GM18907 (cell line): Measurements from ENCODE around the gene SLC6A19.

Source experiments
- ATAC-seq: cut with Tn5 transposase; IDR thresholded peaks from one replicate; pipeline ENCODE4 v1.9.1; 2021; ENCODE audit warnings: mild to moderate bottlenecking, moderate library complexity; ENCODE audit not compliant: unreplicated experiment

SLC6A19 gene

DNA sequence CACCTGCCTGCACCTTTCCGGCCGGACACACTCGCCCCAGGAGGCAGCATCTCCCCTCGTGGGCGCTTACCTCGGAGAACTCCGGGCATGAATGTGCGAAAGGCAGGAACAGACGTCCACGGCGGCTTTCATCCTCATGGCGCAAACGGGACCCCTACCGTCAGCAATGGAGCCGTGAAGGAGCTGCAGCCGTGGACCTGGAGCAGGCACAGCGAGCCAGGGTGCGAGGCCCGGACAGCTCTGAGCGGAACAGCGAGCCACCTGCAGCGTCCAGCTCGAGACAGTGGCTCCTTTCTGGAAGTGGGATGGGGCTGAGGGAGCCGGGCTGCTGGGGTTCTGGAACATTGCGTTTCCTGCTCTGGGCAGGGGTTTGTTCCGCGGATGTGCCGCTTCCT lies 7.8 kb upstream of the SLC6A19 start:
- ATAC-seq, result no peak

DNA sequence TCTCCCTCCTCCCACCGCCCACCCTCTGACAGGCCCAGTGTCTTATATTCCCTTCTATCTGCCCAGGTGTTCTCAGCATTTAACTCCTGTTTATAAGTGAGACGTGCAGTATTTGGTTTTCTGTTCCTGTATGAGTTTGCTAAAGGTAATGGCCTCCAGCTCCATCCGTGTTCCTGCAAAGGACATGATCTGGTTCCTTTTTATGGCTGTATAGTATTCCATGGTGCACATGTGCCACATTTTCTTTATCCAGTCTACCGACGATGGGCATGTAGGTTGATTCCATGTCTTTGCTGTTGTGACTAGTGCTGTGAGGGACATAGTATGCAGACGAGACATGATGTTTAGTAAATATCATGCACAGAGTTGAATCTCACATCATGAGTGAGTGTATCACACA lies 7.0 kb upstream of the SLC6A19 start:
- ATAC-seq, result no peak

DNA sequence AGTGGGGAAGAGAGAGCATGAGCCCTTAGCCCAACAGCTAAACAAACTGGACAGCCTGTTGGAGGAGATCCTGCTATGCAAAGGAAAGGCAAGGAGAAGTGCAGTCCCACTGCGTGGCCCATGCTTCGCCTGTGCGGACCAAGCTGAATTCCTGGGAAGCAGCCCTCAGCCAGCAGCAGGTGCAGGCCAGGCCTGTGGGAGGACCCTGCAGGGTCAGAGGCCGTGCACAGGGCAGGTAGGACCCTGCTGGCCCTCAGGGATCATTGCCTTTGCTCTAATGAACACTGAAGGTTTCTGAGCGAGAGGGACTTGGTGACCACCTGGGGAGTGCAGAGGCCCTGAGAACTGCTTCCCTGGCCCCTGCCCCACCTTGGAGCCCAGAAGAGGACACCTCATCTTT lies 6.0 kb upstream of the SLC6A19 start:
- no peak for ATAC-seq

DNA sequence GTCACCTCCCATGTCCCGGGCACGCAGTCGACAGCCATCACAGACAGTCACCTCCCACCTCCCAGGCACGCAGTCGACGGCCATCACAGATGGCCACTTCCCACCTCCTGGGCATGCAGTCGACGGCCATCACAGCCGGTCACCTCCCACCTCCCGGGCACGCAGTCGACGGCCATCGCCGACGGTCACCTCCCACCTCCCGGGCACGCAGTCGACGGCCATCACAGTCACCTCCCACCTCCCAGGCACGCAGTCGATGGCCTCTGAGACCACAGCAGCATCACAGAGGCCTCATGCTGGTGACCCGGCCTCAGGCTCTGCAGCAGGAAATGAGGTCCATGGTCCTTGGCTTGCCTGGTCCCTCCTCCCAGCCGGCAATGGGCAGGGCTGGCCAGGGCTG lies 5.5 kb upstream of the SLC6A19 start:
- ATAC-seq, result no peak

DNA sequence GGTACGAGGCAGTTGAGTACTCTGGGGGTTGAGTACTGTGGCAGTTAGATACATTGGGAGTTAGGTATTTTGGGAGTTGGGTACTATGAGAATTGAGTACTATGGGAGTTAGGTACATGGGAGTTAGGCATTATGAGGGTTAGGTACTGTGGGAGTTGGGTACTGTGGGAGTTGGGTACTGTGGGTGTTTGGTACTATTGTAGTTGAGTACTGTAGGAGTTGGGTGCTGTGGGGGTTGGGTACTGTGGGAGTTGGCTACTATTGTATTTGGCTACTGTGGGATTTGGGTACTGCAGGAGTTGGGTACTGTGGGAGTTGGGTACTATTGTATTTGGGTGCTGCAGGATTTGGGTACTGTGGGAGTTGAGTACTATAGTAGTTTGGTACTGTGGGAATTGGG lies 4.8 kb upstream of the SLC6A19 start:
- no peak for ATAC-seq

DNA sequence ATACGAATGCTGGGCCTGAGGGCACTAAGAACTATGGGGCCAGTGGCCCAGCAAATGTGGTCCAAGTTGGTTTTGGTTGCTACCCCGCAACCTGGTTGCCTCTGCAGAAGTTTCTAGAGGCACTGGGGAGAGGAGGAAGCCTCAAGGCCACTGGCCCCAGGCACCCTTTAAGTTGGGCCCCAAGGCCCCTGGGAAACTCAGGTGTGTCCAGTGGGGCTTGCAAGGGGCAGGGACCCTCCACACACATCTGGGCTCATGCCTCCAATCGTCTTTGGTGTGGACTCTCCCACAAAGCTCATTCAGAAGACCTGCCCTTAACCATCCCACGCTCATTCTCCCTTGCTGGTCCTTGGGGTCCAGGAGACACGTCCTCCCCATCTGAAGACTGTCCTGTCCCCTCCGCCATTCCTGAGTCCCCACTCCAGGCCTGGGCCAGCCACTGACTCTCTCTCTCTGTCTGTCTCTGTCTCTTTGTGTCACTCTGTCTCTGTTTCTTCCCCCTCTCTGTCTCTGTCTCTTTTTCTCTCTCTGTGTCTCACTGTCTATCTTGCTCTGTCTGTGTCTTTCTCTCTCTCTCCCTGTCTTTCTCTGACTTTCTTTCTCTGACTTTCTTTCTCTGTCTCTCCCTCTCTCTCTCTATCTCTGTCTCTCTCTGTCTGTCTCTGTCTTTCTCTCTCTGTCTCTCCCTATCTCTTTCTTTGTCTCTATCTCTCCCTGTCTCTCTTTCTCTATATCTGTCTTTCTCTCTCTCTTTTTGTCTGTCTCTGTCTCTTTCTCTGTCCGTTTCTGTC lies 3.3 kb upstream of the SLC6A19 start:
- ATAC-seq, result no peak

DNA sequence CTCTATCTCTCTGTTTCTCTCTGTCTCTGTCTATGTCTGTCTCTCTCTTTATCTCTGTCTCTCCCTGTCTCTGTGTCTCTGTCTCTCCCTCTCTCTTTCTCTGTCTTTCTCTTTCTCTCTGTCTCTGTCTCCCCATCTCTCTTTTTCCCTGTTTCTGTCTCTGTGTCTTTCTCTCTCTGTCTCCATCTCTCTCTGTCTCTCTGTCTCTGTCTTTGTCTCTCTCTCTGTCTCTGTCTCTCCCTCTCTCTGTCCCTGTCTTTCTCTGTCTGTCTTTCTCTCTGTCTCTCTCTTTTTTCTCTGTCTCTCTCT lies 2.1 kb upstream of the SLC6A19 start:
- no peak for ATAC-seq

DNA sequence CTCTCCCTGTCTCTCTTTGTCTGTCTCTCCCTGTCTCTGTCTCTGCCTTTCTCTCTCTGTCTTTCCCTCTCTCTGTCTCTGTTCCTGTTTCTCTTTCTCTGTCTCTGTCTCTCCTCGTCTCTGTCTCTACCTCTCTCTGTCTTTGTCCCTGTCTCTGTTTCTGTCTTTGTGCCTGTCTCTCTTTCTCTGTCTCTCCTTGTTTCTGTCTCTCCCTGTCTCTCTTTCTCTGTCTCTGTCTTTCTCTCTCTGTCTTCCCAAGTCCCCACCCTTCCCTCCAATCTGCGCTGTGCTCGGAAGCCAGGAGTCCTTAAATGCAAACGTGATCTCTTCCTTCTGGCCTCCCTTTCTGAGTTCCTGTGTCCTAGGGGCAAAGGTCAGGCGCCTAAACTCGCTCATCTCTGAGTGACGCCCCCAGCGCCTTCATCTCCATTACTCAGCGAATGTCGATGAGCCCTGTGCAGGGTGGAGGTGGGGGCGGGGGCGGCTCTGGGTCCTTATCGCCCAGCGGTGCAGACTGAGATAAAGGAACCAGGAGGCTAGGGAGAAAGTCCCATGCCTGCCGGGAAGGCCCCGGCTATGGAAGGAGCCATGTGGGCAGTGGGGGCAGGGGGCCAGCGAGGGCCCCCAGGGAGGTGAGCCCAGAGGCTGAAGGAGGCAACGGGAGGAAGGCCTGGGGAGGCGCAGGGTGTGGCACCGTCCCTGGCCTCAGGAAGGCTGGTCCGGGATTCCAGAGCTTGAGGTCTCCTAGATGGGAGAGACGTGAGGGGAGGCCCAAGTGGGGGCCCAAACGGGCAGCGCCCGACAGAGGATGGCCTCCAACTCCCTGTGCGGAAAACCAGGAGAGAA lies 1.5 kb upstream of the SLC6A19 start:
- no peak for ATAC-seq

DNA sequence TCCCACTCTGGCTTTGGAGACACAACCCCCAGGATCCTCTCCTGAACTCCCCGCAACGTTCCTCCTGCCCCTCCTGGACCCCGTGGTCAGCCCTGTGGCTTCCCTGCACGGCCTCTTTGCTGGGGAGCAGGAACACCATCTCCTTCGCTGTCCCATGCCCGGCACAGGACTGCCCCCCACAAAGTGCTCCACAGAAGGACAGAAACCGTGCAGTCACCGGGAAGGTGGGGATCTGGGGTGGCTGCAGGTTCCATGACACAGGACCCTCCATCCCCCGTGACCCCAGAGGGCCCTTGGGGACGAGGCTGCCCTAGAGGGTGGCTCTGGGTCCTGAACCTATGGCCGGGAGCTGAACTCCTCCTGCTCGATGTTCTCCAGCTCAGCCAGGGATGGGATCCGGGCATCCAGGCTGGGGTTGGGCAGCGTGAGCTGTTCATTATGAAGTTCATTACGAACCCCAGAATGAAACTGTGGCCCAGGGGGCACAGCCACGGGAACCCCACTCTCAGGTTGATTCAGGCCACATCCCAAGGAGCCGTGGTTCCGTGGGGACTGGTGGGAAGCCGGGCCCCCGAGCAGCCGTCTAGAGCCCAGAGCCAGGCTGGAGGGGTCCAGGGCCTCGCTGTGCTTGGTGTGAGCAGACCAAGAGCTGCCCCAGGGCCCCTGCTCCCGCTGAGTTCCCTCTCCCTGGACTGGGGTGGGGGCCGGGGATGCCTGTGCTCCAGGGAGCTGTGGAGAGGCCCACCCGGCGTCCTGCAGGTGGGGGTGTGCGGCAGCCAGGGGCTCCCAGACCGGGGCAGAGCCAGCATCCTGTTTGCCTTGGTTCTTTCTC lies 684 bp upstream of the SLC6A19 start:
- no peak for ATAC-seq

DNA sequence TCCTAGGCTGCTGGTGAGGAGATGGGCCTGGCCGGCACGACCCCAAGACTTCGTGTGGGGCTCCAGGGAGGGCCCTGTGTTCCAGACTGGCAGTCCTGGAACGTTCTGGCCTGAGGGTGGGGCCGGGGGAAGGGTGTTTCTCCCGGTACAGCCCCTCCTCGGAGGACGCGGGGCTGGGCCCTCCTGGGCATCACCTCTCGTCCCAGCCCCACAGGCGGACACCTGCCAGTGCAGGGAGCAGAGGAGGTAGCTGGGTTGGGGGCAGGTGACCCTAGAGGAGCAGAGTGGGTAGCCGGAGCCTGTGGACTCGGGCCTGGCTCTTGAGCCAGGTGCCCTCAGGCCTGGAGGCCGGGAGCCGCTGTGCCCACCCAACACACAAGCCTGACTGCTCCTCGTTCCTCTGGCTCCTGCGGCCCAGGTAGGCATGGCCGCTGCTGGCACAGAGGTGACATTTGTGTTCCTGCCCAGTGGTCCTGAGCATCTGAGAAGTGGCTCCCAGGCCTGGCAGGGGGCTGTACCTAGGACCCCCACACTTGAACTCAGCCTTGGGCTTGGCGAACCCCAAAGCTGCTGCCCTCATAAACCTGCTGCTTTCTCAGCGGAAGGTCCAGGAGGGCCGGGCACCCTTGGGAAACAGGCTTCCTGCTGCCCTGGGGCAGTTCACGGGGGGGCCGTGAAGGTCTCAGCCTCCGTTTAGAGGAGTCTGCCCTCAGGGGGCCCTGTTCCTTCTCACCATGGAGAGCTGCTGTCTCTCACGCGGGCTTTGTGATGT lies 817 bp downstream of the SLC6A19 start:
- no peak for ATAC-seq

DNA sequence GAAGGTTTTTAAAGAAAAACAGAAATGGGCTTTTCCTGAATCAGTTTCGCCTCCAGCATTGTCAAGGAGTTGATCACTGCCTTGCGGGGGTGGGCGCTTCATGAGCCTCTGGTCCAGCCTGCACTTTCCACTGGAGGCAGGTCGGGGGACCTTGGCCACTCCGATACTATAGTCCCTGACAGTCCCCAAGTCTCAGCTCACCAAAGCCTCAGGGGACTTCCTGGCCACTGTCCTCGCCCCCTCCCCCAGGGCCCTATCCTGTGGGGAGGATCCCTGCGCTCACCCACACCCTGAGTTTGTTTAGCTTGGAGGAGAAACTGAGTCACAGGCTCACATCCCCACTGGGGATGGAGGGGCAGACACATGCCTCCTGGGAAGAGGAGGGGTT lies 1.4 kb downstream of the SLC6A19 start:
- ATAC-seq, result no peak

DNA sequence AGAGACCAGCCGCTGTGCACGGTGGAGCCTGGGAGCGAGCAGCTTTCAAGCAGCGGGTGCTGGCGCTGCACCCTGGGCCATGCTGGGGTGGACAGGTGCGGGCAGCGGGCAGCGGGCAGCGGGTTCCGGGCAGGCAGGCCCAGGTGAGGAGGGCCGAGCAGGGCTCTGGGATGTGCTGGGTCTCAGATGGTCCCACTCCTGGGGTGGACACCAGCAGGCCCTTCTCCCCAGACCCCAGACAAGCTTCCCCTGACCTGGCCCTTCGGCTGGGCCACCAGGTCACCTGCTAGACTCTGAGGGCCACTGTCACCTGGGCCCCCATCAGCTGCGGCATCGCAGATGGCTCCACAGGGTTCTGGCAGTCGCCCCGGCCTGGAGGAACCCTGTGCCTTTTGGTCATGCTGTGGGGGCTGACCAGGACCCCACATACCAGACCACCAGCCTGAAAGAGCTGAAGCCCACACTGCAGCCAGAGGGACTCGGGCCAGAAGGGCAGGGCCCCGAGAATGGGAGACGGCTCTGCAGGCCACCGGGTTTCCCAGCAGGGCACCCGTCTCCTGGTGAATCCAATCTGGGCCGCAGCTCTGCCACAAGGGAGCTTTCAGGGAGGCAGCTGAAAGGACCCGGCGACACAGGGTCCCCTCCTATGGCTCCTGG lies 2.0 kb downstream of the SLC6A19 start:
- no peak for ATAC-seq

DNA sequence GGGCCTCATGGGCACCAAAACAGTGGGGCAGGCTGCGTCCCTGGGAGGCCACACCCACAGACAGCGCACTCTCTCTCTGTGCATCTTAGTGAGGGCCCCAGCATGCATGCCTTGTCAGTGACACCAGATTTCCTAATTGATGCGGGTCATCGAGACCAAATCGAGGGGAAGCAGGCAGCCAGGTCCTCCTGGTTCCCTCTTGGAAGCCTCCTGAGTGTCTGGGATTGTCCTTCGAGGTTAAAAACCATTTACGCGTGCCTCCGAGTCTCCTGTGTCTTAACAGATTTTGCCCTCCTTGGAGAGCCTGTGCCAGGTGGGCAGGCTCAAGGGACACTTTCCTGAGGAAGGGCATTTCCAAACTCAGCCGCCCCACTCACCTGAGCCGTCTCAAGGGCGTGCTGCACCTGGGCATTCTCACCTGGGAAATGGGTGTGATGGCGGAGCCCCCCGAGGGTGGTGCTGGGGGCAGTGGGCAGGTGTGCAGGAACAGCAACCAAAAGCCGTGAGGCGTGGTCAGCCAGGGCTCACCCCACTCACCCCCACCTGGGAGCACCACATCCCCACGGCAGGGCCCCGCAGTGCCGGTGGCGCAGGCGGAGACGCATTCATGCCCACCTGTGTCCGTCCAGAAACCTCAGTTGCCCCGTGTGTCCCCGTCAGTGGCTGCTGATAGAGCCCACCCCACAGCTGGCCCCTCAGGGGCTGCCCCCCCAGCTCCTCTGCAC lies 2.7 kb downstream of the SLC6A19 start:
- ATAC-seq, result no peak

DNA sequence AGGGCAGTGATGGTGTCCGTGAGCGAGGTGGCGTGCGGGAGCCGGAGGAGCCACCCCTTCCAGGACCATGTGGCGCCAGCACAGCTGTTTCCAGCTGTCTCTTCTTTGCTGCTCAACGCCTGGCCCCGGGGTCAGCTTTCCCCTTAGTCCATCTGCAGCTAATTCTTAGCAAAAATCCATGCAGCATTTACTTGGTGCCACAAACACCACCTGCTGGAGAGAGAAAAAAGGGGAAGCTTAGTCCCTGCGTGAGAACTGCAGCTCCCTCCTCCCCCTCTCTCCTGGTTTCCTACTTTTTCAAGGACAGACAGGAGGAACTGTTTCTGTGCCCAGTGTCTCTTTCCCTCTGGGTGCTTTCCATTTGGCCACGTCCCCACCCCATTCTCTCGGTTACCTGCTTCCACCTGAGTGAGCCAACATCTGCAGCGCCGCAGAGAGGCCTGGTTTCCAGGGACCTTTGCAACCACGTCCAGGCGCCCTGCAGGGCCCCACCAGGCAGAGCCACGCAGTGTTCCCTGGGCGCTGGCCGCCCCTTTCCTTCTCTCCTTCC lies 3.4 kb downstream of the SLC6A19 start:
- no peak for ATAC-seq

DNA sequence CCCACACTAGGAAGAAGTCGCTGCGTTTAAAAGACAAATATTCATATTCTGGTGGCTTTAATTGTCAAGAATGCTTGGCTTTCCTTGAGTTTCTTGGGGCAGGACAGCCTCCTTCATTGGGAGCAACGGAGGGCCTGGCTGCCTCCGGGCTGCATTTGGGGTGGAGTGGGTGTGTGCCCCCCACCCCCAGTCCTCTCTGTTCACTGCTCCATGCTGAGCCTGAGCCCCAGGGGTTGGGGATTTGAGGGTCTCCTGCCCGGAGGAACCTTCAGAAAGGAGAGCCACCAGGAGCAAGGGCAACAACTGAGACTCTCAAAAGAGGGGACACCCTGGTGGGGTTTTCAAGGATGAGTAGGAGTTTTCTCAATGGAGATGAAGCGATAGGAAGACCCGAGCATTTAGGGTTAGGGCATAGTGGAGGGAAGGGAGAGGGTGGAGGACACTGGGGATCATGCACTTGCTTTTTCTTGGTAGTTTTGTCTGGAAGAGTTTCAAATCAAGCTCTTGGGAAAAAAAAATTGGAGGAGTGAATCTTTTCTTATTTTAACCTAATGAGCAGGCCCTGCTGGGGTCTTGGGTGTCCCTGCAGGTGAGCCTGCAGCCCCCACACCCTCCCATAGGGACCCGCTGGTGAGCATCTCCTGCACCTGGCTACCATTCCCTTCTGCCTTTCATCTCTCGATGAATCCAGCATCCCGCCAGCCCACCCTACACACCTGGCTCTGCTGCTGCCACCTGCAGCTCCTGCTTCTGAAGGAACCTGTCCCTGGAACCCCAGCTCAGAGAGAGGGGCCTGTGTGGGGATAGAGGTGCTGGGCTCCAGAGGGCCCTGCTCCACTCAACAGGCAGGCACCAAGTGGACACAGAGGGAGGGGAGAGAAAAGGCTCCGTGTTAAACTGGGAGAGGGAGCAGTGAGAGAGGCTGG lies 4.1 kb downstream of the SLC6A19 start:
- ATAC-seq, result no peak

DNA sequence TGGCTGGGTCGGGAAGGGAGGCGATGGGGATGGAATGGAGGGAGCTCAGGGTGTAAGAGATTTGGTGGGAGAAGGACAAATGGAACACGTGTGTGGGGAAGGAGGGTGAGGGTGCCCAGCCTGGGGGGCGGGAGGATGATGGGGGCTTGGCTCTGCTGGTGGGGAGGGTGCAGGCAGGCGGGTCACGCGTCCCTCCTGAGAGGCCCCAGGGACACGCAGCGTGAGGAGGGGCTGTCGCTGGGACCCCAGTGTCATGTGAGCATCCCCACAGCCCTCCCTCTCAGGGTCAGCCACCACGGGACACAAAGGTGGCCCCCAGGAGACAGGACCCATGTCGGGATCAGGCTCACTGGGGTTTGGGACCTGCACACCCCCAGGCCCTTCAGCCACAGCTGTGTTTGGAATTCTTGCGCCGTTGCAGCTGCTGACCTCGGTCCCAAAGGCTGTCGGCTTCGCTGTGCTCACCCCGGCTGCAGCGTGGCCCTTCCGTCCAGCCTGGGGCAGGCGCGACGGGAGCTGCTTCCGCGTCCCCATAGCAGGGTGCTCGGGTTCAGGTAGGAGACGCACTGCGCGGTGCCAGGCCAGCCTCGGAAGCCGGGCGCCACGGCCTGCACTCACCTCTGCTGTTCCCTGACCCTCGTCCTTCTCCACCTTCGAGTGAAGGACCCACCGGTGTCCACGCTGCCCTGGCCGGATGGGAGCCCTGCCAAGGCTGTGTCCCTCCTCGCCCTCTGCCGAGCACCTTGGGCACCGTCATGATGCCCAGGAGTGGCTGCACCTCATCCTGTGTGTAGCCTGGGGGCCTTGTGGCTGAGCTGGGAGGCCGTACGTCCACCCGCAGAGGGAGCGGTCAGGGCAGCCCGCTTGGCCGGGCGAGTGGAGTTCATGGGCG lies 5.4 kb downstream of the SLC6A19 start:
- no peak for ATAC-seq

DNA sequence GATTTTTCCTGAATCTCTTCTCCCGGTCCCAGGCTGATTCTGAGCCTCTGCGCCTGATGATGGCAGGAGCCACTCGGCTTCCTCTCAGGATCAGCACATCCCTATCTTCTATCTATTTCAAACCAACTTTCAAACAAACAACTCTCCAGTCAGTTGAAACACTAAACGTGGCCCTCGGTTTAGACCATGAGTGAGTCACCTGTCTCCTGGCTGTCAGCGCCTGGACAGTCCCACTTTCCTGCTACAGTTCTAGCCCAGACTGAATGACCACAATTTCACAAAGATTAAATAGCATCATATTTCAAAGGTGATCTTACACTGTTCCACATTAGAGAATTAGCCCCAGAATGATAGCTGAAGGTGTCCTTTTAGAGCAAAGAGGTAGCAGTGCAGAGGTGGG lies 6.2 kb downstream of the SLC6A19 start:
- ATAC-seq, result no peak
